OCI-LY1 (cell line): ENCODE results near the gene SLC38A7.

ENCODE experiments used
- CTCF ChIP-seq: fragments of 200-600 bp; sonication (generic), shearing (Covaris generic); IDR thresholded peaks from 2 replicates; pipeline ENCODE4 v1.5.1; 2017; ENCODE audit warnings: mild to moderate bottlenecking, antibody characterized with exemption, low read length, moderate library complexity, mixed read lengths
- EZH2 ChIP-seq: fragments of 200-600 bp; sonication (generic), shearing (Covaris generic); IDR thresholded peaks from 2 replicates; pipeline ENCODE4 v1.8.0; 2017; ENCODE audit warnings: borderline replicate concordance, mixed run types, mild to moderate bottlenecking, antibody characterized with exemption, low read length, moderate library complexity, mixed read lengths

GRCh38 chr16:58685084-58685449 is 497 bp upstream of the SLC38A7 start:
- TF ChIP-seq CTCF (no peak), EZH2 (no peak)
